ENCODE results near the gene LURAP1L.

DNA sequence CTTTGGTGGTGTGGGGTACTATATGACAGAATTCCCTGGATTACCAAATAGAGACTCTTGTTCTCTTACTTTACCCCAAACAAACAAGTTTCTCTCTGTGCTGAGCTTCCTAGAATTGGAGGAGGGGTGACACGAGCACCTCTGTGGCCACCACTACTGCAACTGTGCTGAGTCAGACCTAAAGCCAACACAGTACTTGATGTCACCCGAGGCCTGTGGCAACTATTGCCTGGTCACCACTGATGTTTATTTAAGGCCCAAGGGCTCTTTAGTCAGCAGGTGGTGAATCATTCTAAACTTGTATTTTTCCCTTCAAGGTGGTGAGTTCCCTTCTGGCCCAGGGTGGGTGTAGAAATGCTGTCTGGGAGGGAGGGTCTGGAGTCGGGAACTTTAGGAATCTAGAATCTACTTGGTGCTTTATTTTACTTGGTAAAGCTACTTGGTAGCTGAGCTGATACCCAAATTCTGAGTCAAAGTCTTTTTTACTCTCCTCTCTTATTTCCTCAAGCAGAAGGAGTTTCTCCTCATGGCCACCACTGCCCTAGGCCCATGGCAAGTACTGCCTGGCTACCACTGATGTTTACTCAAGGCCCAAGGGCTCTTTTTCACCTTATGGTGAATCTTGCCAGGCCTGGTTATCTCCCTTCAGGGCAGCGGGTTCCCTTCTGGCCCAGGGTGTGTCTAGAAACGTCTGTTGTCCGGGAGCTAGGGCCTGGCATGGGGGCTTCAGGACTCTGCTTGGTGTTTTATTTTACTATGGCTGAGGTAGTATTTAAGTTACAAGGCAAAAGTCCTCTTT is 9.8 kb downstream of the LURAP1L start:
- TF ChIP-seq, protein P1, sequence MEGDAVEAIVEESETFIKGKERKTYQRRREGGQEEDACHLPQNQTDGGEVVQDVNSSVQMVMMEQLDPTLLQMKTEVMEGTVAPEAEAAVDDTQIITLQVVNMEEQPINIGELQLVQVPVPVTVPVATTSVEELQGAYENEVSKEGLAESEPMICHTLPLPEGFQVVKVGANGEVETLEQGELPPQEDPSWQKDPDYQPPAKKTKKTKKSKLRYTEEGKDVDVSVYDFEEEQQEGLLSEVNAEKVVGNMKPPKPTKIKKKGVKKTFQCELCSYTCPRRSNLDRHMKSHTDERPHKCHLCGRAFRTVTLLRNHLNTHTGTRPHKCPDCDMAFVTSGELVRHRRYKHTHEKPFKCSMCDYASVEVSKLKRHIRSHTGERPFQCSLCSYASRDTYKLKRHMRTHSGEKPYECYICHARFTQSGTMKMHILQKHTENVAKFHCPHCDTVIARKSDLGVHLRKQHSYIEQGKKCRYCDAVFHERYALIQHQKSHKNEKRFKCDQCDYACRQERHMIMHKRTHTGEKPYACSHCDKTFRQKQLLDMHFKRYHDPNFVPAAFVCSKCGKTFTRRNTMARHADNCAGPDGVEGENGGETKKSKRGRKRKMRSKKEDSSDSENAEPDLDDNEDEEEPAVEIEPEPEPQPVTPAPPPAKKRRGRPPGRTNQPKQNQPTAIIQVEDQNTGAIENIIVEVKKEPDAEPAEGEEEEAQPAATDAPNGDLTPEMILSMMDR (IDR thresholded peaks at IDR 0.05): no peak
- peak in 1 of 2 donors; percentile 45 for TF ChIP-seq POLR2AphosphoS5 (IDR thresholded peaks at IDR 0.05)
